Femur (tissue), 1 donor: ENCODE results near the gene SNAPC1.
"Not testable (repeated sequence)": the region's sequence is repeated elsewhere in the genome, so short reads cannot be mapped to it uniquely, and the experiment has no call there.

Experiments used
- DNase-seq: peaks from one replicate; pipeline ENCODE4 v3.0.0-alpha.2; 2017

Gene SNAPC1

DNA sequence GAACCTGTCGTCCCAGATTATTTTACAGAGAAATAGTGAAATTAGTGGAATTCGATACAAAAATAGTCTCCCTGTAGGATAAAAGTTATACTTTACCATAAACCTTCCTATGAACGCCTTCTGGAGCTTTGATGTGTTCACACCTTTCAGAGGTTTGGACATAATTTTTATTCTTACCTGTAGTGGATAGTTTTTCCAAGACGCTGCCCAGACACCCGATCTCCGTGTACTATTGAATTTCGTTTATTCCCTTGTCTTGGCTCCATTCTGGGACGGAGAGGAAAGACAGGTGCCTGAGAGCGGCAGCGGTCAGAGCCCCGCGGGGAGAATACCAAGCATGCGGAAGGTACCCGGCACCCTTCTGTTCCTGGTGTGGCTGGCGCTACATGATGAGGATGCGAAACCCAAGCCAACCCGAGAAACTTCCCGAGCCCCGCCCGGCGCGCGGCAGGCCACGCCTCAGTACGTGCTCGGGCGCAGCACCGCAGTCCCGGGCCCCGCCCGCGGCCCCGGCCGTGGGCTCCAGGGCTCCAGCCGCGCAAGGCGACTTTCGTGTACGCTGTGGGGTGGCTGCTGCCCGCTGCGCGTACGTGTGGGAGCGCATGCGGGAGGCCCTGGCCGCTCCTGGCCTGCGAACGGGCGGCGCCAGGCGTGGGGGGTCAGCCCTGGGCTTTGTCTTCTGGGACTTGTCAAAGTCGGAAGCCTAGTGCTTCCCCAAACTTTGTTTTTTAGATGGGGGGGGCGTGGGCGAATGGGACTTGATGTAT lies 11.3 kb upstream of the SNAPC1 start:
- peak; percentile 85 for DNase-seq

DNA sequence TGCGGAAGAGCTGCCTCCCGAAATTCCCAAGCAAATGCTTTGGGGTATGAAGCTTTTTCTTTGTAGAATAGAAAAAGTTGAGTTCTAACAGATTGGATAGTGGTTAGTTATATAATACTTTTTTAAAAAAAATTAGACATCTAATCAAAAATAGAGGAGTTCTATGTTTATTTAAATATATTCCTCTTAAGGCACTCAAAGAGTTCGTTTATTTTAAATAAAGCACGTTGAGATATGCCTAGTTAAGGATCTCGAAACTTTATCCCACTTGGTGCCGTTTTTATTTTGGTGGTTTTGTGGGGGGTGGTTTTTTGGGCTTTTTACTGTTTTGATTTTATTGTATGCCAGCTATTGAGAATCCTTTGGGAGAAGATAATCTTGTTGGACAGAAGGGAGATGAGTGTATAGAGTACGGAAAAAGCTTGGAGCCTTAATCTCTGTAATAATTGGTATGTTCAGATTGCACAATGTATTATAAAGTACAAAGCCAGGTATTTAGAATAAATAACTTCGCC lies 10.7 kb upstream of the SNAPC1 start:
- no peak for DNase-seq

DNA sequence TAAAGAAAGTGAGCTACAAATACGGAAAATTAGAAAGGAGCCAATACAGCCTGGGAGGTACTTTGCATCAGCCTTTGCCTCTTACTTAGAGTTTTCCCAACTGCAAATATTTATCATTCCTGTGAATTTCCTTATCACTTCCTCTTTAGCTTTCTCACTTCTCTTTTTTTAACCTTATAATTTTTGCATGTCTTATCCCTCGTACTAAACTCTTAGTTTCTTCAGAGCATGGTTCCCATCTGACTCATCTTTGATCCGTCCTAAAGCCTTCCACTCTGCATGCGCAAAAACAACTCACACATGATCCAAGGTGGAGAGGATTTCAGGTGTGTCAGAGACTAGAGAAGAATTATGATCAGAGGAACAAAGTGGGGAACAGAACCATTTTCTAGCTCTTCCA lies 9.6 kb upstream of the SNAPC1 start:
- DNase-seq, result no peak

DNA sequence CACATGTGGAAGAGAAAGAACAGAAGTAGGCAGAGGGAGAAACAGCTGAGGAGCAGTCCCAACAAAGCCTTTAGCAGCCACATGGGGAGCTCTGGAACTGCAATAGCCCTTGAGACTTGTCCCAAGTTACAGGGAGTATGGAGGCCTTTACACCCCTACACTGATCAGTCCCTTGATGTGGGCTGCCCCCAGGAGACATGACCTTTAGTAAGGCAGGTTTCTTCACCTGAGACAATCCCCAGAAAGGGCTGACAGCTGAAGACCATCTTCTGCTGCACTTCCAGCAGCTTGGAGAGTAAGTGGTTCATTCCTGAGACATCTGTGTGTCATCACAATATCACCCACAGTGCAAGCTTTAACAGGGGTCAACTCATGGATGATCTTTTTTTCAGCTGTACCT lies 8.6 kb upstream of the SNAPC1 start:
- DNase-seq, result no peak

DNA sequence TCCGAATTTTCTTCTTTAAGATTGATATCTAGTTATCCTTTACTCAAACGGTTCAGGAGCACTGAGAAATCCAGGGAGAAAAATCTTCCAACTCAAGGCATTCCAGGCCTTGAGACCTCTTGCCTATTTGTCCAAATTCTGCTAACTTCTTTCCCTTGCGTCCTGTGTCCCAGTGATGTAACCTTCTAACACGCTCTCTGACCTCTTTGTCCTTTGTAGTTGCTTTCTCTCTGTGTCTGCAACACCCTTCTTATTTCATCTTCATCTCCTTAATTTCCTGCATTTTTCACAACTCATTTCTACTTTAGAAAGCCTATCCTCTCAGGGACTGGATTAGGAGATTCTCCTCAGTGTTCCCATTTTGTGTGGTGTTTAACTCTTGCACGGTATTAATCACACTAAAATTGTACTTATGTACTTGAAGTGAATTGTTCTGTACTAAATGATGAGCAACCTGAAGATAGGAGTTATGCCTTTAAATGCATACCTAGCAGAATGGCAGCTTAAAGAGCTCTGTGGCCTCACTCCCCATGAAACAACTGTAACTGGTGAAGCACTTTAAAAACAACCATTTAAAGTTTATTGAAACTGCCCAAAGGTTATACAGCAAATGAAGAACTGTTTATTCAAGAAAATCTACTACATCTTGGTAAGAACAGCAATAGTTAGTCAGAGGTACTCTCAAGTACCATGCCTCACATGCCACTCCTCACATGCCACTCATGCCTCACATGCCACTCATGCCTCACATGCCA lies 7.4 kb upstream of the SNAPC1 start:
- DNase-seq, result no peak

DNA sequence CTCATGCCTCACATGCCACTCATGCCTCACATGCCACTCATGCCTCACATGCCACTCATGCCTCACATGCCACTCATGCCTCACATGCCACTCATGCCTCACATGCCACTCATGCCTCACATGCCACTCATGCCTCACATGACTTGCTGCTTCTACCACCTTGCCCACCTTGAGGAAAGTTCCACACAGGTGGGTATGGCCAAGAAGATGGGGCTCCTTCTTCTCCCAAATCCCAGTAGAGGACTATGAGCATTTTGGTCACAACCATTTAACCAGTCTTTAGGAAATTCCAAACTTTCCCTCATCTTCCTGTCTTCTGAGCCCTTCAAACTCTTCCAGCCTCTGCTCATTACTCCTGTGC lies 6.9 kb upstream of the SNAPC1 start:
- not testable (repeated sequence) for DNase-seq

DNA sequence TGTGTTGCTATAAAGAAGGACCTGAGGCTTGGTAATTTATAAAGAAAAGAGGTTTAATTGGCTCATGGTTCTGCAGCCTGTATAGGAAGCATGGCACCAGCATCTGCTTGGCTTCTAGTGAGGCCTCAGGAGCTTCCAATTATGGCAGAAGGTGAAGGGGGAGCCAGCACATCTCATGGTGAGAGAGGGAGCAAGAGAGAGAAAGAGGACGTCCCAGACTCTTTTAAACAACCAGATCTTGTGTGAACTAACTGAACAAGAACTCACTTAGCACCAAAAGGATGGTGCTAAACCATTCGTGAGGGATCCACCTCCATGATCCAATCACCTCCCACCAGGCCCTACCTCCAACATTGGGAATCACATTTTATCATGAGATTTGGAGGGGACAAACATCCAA lies 6.1 kb upstream of the SNAPC1 start:
- no peak for DNase-seq

DNA sequence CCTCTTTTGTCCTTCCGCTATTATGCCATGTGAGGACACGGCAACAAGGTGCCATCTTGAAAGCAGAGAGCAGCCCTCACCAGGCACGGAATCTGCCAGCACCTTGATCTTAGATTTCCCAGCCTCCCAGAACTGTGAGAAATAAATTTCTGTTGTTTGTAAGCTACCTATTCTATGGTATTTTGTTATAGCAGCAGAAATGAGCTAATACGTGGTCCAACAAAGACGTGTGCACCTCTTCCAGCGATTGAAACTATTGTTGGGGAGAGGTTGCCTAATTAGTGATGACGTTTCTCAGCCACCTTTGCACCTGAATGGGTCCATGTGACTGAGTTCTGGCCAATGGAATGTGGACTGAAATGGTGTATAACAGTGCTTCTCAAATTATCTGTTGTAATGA lies 2.3 kb upstream of the SNAPC1 start:
- DNase-seq, result no peak

DNA sequence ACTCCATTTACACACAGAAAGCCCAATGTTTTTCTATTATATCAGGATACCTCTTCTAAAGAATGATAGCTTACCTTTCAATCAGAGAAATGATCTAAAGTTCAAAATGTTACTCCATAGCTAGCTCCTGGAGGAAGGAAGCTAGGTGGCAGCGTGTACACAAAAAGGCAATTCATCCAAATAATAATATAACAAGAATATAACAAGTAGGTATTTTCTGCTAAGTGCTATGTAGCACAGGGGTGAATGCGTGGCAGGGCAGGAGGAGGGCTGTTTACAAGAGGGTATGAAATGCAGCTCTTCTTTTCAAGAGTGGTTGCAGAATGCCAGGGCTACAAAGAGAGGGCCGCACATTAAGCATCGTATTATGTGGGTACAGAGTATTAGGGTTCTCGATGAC lies 663 bp upstream of the SNAPC1 start:
- DNase-seq, result no peak

DNA sequence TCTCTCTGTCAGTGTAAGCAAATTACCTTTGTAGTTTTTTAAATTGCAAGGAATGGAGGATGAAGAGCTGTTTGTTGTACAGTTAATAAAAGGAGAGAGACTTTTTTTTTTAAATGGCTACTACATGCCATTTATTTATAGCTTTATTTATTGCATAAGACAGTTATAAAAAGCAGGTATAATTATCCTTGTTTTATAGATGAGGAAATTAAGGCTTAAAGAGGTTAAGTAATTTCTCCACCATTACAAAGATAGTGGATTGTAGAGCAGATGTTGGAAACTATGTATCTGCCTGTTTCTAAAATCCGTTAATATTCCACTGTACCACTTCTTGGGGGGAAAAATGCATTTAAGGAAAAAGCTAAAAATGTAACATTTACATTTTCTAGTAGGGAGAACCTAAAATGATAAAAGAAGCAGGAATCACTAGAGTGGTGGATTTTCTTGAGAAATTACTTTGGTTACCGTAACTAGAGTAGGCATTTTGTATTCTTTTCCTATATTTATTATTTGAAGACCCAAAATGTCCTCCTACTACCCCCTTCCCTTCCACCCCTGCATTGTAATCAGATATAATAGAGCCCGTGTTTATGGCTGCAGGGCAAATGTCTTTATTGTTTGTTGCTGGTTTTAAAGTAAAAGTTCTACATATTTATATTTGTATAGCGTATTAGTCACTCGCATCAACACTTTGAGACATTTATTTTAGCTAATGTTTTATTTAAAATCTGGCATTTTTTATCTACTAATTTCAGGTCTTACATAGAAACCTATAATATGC lies 2.3 kb downstream of the SNAPC1 start:
- no peak for DNase-seq

DNA sequence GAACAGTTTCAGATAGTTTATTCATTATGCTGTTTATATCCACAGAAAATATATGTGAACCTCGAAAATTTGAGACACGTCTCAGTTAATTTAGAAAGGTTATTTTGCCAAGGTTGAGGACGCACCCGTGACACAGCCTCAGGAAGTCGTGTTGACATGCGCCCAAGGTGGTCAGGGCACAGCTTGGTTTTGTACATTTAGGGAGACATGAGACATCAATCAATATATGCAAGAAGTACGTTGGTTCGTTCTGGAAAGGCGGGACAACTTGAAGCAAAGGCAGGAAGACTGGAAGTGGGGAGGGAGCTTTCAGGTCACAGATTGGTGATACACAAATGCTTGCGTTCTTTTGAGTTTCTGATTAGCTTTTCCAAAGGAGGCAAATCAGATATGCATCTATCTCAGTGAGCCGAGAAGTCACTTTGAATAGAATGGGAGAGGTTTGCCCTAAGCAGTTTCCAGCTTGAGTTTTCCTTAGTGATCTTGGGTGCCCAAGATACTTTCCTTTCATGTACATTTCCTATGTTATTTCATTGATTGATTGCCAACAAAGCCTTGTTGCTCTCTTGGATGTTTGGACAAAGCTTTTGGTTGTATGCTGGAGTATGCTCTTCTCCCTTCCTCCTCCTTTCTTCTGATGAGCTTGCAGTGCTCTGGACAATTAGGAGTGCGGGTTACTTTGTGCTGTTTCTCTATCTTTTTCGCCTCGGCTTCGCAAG lies 3.2 kb downstream of the SNAPC1 start:
- no peak for DNase-seq

DNA sequence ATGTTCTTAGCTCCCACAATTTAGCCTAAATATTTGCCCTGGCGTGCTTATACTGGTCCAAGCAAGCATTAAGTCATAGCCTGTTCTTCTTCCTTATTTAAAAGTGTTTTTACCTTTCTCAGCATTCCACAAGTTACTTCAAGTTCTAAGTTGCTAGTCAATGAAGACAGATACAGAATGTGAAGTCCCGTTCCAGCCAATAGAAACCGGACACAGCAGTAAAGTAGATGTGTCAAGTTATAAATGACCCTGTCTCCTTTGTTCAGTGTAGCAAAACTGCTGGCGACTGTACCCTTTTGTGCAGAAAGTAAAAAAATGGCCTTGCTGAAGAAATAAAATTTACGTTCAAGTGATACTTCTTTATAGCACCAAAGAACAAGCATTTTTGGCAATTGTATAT lies 3.9 kb downstream of the SNAPC1 start:
- no peak for DNase-seq

DNA sequence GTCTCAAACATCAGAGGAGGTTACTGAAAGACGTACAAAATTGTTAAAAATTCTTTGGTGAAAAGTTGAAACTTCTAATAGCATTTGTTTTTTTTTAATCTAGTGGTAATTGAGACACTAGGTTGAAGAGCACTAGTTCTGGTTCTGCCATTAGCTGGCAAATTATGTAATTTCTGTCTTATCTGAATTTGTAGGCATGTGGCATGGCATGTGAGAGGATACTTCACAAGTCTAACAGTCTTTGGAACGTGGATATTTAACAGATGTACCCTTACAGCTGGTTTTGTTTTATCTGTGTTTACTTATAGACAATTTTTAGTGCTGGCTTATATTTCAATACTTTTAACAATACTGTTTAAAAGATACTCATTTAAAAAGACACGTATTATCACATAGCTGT lies 6.0 kb downstream of the SNAPC1 start:
- DNase-seq, result no peak

DNA sequence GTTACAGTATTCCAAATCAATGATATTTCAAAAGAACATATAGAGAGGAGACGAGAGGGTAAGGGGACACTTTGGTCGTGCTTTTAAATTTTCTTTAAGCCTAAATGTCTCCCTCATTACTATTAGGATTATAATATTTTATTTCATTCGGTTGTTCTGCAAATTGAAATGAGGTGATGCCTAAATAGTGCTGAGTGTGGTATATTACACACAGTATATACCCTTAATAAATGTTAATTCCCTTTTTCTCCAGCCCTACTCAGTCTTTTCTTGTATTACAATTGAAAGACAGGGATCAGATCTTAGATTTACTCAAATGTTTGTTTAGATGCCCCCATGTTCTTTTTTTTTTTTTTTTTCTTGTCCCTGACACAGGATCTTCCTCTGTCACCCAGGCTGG lies 7.7 kb downstream of the SNAPC1 start:
- DNase-seq, result no peak

DNA sequence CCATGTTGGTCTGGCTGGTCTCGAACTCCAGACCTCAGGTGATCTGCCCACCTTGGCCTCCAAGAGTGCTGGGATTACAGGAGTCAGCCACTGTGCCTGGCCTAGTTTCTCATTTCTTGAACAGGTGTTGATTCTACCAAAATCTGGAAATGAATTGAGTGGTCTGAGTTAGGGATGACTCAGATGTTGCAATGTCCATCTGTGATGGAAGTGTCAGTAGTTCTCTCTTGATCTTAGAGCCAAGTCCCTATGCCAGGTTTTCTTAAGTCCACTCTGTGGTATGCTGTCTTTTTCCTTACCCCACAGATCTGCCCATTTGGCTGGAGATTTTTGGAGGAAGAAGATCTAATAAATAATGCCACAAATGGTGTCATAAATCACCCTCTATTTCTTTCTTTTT lies 12.6 kb downstream of the SNAPC1 start:
- DNase-seq, result no peak

DNA sequence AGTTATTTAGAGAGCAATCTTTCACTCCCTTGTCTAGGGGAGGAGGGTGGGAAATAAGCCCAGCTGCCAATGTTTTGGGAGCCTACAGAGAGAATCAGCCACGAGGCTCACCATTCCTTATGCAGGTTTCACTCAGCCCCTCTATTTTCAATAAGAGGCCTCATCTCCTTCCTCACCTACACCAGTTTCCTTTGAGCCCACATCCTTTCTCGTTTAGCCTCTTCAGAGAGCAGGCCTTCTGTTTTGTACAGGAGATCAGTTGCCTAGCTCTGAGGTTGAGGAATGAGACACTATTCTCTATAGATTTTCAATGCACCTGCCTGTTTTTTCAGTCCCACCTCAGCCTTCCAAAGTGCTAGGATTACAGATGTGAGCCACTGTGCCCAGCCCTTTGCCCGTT lies 17.9 kb downstream of the SNAPC1 start:
- DNase-seq, result no peak

DNA sequence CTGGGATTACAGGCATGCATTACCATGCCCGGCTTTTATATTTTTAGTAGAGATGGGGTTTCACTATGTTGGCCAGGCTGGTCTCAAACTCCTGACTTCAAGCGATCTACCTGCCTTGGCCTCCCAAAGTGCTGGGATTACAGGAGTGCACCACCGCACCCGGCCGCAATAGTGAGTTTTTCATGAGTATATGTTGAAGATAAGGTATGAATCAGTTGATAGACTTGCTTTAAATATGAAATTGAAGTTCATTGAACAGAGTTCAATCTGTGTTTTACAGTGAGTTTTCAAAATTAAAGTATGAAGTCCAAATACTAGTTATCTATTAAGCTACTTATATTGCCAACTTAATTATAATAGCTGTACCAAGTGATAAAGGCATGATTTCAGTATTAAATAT lies 35.1 kb downstream of the SNAPC1 start:
- no peak for DNase-seq

DNA sequence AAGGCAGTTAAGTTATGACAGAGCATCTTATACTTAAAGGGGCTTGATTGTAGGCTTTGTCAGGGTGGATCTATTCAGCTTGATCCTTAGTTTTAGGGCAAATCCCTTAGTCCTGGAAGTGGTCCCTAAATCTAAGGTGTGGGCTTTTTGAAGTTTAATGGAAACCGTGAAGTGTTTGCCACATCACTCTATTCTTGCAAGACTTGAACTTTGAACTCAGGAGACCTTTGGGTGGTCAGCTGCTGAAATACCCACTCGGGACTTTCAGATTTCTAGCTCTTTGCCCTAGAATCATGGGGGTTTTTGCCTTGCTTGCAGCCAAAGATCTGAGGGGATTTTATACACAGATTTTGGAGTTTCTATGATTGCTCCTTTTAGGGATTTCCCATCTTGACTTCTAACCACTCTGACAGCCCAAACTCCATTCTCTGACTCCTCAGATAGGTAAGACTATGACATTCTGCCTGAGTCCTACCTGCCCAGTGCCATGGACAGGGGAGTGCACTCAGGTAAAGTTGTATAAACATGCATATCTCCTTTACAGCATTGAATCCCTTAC lies 39.9 kb downstream of the SNAPC1 start:
- no peak for DNase-seq

DNA sequence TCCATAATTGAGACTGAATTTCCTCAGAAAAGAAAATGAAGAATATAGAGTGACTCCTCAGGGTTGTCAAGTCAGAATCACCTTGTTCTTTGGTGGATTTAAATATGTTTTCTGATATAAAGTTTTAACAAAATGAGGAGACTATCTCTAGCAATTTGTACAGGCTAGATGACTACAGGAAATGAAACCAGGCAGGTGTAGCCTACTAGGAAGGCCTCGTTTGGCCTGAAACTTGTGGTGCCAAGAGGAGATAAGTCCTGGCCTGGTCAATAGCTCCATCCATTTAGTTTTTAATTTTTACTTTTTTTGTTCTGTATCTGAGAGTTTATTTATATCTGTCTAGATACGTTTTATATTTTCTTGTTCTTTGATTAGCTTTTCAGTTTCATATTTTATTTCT lies 41.5 kb downstream of the SNAPC1 start:
- no peak for DNase-seq

DNA sequence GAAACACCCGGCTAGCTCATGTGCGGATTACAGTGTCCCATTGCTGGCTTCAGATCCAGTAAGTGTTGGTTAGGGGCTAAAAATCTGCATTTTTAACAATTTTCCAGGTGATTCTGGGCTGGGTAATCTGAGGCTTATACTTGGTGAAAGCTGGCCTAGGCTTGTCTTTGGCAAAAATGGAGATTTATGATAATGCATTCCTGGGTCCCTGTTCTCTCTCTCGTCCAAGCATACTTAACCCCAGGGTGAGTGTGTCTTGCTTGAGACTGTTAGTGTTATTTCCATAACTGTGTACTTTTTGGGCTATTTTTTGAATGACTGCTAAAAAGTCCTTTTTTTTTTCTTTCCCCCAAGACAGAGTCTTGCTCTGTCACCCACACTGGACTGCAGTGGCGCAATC lies 43.2 kb downstream of the SNAPC1 start:
- no peak for DNase-seq

DNA sequence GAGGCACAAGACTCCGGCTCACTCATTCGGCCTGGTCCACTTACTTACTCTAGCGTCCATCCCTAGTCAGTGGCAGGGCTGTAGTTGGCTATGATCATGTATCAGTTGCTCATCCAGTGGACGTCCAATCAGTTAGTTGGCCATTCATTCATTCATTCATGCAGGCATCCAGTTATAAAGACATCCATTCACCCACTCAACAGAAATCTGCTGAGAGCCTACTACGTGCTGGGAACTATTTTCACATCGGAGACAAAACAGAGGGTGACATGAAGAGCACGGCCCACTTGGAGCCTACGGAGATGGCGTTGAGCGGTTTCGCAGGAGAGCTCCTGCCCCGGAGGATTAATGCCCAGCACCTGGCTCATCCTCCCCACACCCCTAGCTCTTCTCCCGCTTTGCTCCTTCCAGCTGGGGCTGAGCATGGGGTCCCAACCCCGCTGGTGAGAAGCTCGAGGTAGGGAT lies 49.7 kb downstream of the SNAPC1 start:
- DNase-seq, result no peak

DNA sequence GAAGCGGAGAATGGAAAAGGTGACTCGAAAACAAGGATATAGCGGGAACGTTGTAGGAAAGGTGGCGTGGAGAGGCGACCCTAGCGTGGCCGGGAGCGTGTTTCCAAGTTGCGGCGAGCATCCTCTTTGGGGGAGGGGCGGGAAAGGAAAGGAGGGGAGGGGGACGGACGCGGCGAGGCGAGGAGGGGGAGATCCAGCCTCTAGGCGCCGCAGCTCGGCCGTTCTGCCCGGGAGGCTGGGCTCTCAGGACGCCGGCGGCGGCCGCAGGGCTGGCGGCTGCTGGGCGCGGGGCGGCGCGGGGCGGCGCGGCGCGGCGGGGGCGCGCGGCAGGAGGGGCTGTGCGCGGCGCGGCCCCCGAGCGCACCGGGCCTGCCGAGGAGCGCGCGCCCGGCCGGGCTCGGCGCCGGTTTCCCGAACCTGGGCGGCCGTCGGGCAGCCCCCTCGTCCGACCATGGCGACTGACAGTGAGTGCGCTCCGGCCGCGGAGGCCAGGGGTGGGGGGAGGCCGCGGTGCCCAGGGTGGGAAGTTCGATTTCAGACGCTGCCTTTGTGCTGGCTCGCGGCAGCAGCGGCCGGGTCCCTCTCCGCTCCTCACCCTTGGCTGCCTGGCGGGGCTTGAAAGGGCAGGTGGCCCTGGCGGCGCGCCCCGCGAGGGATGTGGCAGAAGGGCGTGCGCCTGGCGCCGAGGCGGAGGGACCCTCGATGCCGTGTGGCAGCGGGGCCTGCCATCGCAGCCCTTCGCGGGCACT lies 50.3 kb downstream of the SNAPC1 start, which contains the start of gene SYT16:
Gene SYT16, plus strand, starts transcription at position 357 of the 749 bp plus-strand sequence.
- peak; percentile 32 for DNase-seq
